SU-DHL-6 (cell line): Measurements from ENCODE around the gene ZNF525.

Source experiments
- H2AFZ ChIP-seq: fragments of 200-600 bp; sonication (generic); 2 replicates; pipeline ENCODE4 v1.6.1; 2014; ENCODE audit warnings: low read depth, mild to moderate bottlenecking, moderate library complexity, mixed read lengths, antibody characterized with exemption, low read length; ENCODE audit not compliant: severe bottlenecking
- H3F3A ChIP-seq: fragments of 200-600 bp; shearing (Covaris generic); 2 replicates; pipeline ENCODE4 v1.6.0; 2016; ENCODE audit warnings: antibody characterized with exemption, mild to moderate bottlenecking; ENCODE audit not compliant: insufficient read depth
- H3K27ac ChIP-seq: fragments of 200-600 bp; sonication (generic); 2 replicates; pipeline ENCODE4 v1.5.1; 2016; ENCODE audit warnings: low read depth, mild to moderate bottlenecking, low read length, moderate library complexity, mixed read lengths
- H3K27me3 ChIP-seq: fragments of 200-600 bp; sonication (generic), shearing (Covaris generic); 2 replicates; pipeline ENCODE4 v1.6.0; 2014; ENCODE audit warnings: mild to moderate bottlenecking, low read length
- H3K36me3 ChIP-seq: fragments of 200-600 bp; sonication (generic); 2 replicates; pipeline ENCODE4 v1.6.1; 2014; ENCODE audit warnings: mild to moderate bottlenecking, low read length, mixed read lengths
- H3K4me2 ChIP-seq: fragments of 300-600, 200-600 bp; shearing (Covaris generic), sonication (generic); 2 replicates; pipeline ENCODE4 v1.6.0; 2014; ENCODE audit warnings: low read length, low read depth, mild to moderate bottlenecking; ENCODE audit not compliant: poor library complexity, severe bottlenecking
- H3K4me3 ChIP-seq: fragments of 200-600 bp; sonication (generic); 2 replicates; pipeline ENCODE4 v1.5.1; 2014; ENCODE audit warnings: antibody characterized with exemption, low read length, mild to moderate bottlenecking, mixed read lengths; ENCODE audit not compliant: insufficient read depth, poor library complexity, severe bottlenecking
- H3K79me2 ChIP-seq: fragments of 200-600 bp; sonication (generic); 2 replicates; pipeline ENCODE4 v1.6.1; 2014; ENCODE audit warnings: mild to moderate bottlenecking, low read length, moderate library complexity; ENCODE audit not compliant: insufficient read depth
- H3K9ac ChIP-seq: fragments of 200-600 bp; sonication (generic); 2 replicates; pipeline ENCODE4 v1.7.0; 2014; ENCODE audit warnings: mild to moderate bottlenecking, low read length
- H3K9me2 ChIP-seq: fragments of 200-600 bp; sonication (generic); replicated peaks from 2 replicates; pipeline ENCODE4 v1.6.1; 2014; ENCODE audit warnings: low read length; ENCODE audit not compliant: insufficient read depth
- H3K9me3 ChIP-seq: fragments of 200-600 bp; sonication (generic); 2 replicates; pipeline ENCODE4 v1.6.1; 2014; ENCODE audit warnings: low read length, mixed read lengths; ENCODE audit not compliant: insufficient read depth
- H4K20me1 ChIP-seq: fragments of 200-600 bp; sonication (generic); 2 replicates; pipeline ENCODE4 v1.6.1; 2014; ENCODE audit warnings: low read depth, mild to moderate bottlenecking, antibody characterized with exemption, low read length, moderate library complexity, mixed read lengths
- CTCF ChIP-seq: fragments of 200-600 bp; sonication (generic); IDR thresholded peaks from one replicate; pipeline ENCODE4 v1.5.1; 2017; ENCODE audit warnings: antibody characterized with exemption, mild to moderate bottlenecking, low read length, moderate library complexity; ENCODE audit not compliant: insufficient read depth, poor library complexity, severe bottlenecking
- EZH2phosphoT487 ChIP-seq: fragments of 200-600 bp; sonication (generic), shearing (Covaris generic); conservative IDR thresholded peaks from 2 replicates; pipeline ENCODE4 v1.6.1; 2018; ENCODE audit warnings: mild to moderate bottlenecking, antibody characterized with exemption, low read length, moderate library complexity, mixed read lengths

ZNF525 gene

GRCh38 chr19:53388168-53388567 is 22.7 kb downstream of the ZNF525 start:
- H3K9me3 ChIP-seq: peaks cover 40% of the 10 kb centered on the region; the same call in 1 of the 2 replicates
- no peak overlapping the region for H3K27ac ChIP-seq
- no peaks in the 10 kb centered on the region for H4K20me1 ChIP-seq
- H3K4me3 ChIP-seq: no peak overlapping the region
- H3K79me2 ChIP-seq: no peaks in the 10 kb centered on the region
- TF ChIP-seq EZH2phosphoT487: no peak
- TF ChIP-seq CTCF: no peak
- H3K36me3 ChIP-seq: peaks cover 30% of the 10 kb centered on the region
- no peaks in the 10 kb centered on the region for H3K27me3 ChIP-seq
- no peak overlapping the region for H3K9ac ChIP-seq
- no peaks in the 10 kb centered on the region for H3K9me2 ChIP-seq
- no peaks in the 10 kb centered on the region for H3F3A ChIP-seq
- H3K4me2 ChIP-seq: no peak overlapping the region
- H2AFZ ChIP-seq: no peak overlapping the region

- no peak for TF ChIP-seq CTCF
- no peak for TF ChIP-seq EZH2phosphoT487
- no peaks in the 10 kb centered on the region for H3K9me2 ChIP-seq
- H3K27ac ChIP-seq: no peak overlapping the region
- no peak overlapping the region for H3K4me2 ChIP-seq
- no peaks in the 10 kb centered on the region for H3F3A ChIP-seq
- H3K36me3 ChIP-seq: peaks cover 24% of the 10 kb centered on the region
- peaks cover 32% of the 10 kb centered on the region; the same call in 1 of the 2 replicates for H3K9me3 ChIP-seq
- no peaks in the 10 kb centered on the region for H4K20me1 ChIP-seq
- no peak overlapping the region for H3K4me3 ChIP-seq
- no peak overlapping the region for H2AFZ ChIP-seq
- no peaks in the 10 kb centered on the region for H3K79me2 ChIP-seq
- H3K9ac ChIP-seq: no peak overlapping the region
- H3K27me3 ChIP-seq: no peaks in the 10 kb centered on the region
These were observed 23.4 kb downstream of the ZNF525 start for GRCh38 chr19:53388904-53389303.

- Histone ChIP-seq H3K9me2 (no peaks in the 10 kb centered on the region), H3K4me2 (no peak overlapping the region), H3K4me3 (no peak overlapping the region), H3K27ac (no peak overlapping the region), H3K9ac (no peak overlapping the region), H3K36me3 (peaks cover 21% of the 10 kb centered on the region), H3K27me3 (no peaks in the 10 kb centered on the region), H4K20me1 (no peaks in the 10 kb centered on the region), H3F3A (no peaks in the 10 kb centered on the region), H3K79me2 (no peaks in the 10 kb centered on the region), H3K9me3 (peaks cover 28% of the 10 kb centered on the region; the same call in 1 of the 2 replicates), H2AFZ (no peak overlapping the region)
- TF ChIP-seq EZH2phosphoT487 (no peak), CTCF (no peak)
These were observed 24.1 kb downstream of the ZNF525 start for GRCh38 chr19:53389571-53389970.
